PC-3 (cell line): ENCODE data around the gene ITGA1.
"Not testable (repeated sequence)": the region's sequence is repeated elsewhere in the genome, so short reads cannot be mapped to it uniquely, and the experiment has no call there.

Experiments used
- CTCF ChIP-seq: fragments of 300-600 bp; sonication (generic); conservative IDR thresholded peaks from 2 replicates; pipeline ENCODE4 v1.5.1; 2017; ENCODE audit warnings: antibody characterized with exemption, low read depth, mild to moderate bottlenecking, low read length
- EZH2 ChIP-seq: fragments of 300-600 bp; sonication (generic); IDR thresholded peaks from one replicate; pipeline ENCODE4 v1.6.1; 2017; ENCODE audit warnings: antibody characterized with exemption, mild to moderate bottlenecking, low read length; ENCODE audit not compliant: unreplicated experiment
- EZH2phosphoT487 ChIP-seq: fragments of 300-600 bp; sonication (generic); IDR thresholded peaks from 2 replicates; pipeline ENCODE4 v1.6.1; 2018; ENCODE audit warnings: mild to moderate bottlenecking, antibody characterized with exemption, low read length, borderline replicate concordance

- TF ChIP-seq CTCF, EZH2phosphoT487, EZH2: not testable (repeated sequence)
Observed at GRCh38 chr5:52848688-52849087, 61.0 kb downstream of the ITGA1 start.
